HepG2 (cell line): ENCODE results near the gene NOM1.

Source experiments
- CREM ChIP-seq, 2 experiments: sonication (generic) in 1 of 2; formaldehyde crosslinking in 1 of 2; IDR thresholded peaks; 2 replicates each; pipeline versions ENCODE4 v1.4.0 to v1.6.1; 2016 to 2020; ENCODE audit warnings: antibody characterized with exemption in 1 of 2, mild to moderate bottlenecking in 1 of 2, missing genetic modification reagents in 1 of 2
- HDAC2 ChIP-seq: sonication (generic); formaldehyde crosslinking; IDR thresholded peaks from 2 replicates; pipeline ENCODE4 v1.4.0; 2020; ENCODE audit warnings: missing genetic modification reagents
- SALL1 ChIP-seq: sonication (generic); formaldehyde crosslinking; IDR thresholded peaks from 2 replicates; pipeline ENCODE4 v1.8.0; 2022; ENCODE audit warnings: mild to moderate bottlenecking, missing genetic modification reagents
- ZBTB1 ChIP-seq: sonication (generic); formaldehyde crosslinking; IDR thresholded peaks from 2 replicates; pipeline ENCODE4 v1.4.0; 2020; ENCODE audit warnings: missing genetic modification reagents, borderline replicate concordance
- ZNF589 ChIP-seq: sonication (generic); formaldehyde crosslinking; conservative IDR thresholded peaks from 2 replicates; pipeline ENCODE4 v1.8.0; 2022; ENCODE audit warnings: mild to moderate bottlenecking, moderate library complexity, missing genetic modification reagents
- TF ChIP-seq, protein P1 (sequence below): IDR thresholded peaks from 2 replicates; pipeline ENCODE4 v1.6.1; 2012; ENCODE audit warnings: inconsistent platforms

DNA sequence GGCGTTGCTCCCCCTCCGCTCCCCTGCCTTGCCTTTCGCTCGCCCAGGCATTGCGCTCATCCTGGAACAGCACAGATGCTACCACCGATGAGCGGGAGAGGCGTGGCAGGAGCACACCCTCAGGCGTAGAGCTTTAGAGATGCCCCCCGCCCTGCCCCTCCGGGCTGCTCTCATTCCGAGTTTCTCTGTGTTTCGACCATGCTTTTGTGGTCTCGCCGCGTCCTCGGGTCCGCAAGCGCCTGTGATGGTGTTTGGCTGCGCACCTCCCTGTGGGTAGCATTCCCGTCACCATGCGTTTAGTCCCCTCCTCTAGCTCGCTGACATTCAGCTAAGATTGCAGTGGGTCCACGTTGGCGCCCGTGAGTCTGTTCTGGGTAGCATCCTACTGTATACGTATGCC, 18.7 kb downstream of the NOM1 start:
- no peak for TF ChIP-seq HDAC2
- TF ChIP-seq ZNF589 (CRISPR knock-in tag), result no peak
- TF ChIP-seq CREM (IDR thresholded peaks at IDR 0.05), result no peak
- no peak for TF ChIP-seq CREM (CRISPR knock-in tag; IDR thresholded peaks at IDR 0.05)
- TF ChIP-seq, protein P1, sequence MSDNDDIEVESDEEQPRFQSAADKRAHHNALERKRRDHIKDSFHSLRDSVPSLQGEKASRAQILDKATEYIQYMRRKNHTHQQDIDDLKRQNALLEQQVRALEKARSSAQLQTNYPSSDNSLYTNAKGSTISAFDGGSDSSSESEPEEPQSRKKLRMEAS, result no peak
- no peak for TF ChIP-seq SALL1
- no peak for TF ChIP-seq ZBTB1 (CRISPR knock-in tag)
